Astrocyte (in vitro differentiated cells and primary cell): Measurements from ENCODE around the gene PRDX5.

ENCODE experiments used
- EZH2 ChIP-seq: IDR thresholded peaks from 2 replicates; pipeline ENCODE4 v1.6.1; 2012; ENCODE audit warnings: mild to moderate bottlenecking, low read length, inconsistent platforms; ENCODE audit not compliant: insufficient read depth
- TF ChIP-seq, protein P1 (sequence below): IDR thresholded peaks from 2 replicates; pipeline ENCODE4 v1.5.1; 2011; ENCODE audit warnings: low read depth, mild to moderate bottlenecking, inconsistent platforms, low read length, moderate library complexity; ENCODE audit not compliant: insufficient read depth

DNA sequence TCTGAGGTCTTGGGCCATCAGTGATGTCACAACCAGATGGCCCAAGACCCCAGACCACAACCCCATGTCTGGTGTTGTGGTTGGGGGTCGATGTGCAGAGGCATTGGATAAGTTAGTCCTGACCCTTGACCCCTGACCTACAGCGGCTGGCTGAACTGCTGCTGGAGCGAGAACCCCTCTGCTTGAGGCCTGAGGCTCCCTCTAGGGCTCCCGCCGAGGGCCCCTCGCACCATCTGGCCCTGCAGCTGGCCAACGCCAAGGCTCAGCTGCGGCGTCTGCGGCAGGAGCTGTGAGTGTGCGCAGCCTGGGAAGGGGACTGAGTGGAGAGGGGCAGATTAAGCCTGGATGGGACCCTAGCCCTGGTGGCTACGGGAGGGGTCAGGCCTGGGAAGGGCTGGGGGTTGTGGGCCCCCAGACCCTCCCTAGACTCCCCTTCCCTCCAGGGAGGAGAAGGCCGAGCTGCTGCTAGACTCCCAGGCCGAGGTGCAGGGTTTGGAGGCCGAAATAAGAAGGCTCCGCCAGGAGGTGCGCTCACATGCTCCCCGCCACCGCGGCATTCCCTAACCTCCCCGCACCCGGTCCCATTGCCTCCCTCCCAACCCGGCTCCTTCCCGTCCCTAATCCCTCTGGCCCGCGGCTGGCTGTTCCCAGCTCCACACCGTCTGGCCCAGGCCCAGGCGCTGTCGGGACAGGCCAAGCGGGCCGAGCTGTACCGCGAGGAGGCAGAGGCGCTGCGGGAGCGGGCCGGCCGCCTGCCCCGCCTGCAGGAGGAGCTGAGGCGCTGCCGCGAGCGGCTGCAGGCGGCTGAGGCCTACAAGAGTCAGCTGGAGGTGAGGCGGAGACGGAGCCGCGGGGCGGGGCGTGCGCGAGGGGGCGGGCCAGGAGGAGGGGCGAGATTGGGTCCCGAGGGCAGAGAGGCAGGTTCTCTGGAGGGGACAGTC is 24.2 kb downstream of the PRDX5 start:
- TF ChIP-seq, protein P1, sequence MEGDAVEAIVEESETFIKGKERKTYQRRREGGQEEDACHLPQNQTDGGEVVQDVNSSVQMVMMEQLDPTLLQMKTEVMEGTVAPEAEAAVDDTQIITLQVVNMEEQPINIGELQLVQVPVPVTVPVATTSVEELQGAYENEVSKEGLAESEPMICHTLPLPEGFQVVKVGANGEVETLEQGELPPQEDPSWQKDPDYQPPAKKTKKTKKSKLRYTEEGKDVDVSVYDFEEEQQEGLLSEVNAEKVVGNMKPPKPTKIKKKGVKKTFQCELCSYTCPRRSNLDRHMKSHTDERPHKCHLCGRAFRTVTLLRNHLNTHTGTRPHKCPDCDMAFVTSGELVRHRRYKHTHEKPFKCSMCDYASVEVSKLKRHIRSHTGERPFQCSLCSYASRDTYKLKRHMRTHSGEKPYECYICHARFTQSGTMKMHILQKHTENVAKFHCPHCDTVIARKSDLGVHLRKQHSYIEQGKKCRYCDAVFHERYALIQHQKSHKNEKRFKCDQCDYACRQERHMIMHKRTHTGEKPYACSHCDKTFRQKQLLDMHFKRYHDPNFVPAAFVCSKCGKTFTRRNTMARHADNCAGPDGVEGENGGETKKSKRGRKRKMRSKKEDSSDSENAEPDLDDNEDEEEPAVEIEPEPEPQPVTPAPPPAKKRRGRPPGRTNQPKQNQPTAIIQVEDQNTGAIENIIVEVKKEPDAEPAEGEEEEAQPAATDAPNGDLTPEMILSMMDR, result no peak
- no peak for TF ChIP-seq EZH2
